ENCODE results near the gene MRM2.

DNA sequence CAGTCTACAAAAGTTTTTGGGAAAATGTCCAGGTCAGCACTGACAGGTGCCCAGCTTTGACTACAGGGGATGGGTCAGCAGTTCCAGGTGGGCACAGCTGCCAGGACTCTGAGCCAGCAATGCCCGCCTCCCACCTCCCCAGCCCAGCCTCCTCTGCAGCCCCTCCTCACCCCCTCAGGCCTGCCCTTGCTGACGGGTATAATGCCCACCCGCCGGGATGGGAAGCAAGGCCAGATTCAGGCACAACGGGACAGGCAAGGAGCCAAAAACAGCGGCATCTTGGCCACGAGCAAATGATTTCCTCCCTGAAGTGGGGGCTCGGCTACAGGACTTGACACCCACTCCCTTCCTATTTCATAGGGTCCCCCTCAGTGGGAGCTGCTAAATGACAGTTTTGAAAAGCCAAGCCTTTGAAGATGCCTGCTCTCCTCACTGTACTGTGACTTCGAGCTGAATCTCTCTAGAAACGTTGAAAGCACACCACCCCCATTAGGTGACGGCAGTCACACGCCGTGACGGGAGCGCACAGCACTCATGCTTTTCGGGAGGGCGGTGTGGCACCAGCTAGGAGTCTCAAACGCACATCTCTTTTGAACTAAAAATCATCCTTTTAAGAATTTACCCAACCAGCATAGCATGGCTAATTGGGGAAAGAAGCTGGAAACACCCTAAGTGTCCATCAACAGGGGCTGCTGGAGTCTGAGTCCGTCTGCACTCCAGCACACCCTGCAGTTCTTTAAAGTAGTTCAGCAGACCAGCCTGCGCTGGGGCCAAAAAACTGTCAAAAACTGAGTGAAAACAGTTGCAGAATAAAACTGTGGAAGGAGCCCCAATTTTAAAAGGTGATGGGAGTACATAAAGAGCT lies 38.9 kb downstream of the MRM2 start:
- TF ChIP-seq, protein P1, sequence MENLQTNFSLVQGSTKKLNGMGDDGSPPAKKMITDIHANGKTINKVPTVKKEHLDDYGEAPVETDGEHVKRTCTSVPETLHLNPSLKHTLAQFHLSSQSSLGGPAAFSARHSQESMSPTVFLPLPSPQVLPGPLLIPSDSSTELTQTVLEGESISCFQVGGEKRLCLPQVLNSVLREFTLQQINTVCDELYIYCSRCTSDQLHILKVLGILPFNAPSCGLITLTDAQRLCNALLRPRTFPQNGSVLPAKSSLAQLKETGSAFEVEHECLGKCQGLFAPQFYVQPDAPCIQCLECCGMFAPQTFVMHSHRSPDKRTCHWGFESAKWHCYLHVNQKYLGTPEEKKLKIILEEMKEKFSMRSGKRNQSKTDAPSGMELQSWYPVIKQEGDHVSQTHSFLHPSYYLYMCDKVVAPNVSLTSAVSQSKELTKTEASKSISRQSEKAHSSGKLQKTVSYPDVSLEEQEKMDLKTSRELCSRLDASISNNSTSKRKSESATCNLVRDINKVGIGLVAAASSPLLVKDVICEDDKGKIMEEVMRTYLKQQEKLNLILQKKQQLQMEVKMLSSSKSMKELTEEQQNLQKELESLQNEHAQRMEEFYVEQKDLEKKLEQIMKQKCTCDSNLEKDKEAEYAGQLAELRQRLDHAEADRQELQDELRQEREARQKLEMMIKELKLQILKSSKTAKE (IDR thresholded peaks at IDR 0.05; ENCODE audit: low read depth, poor library complexity, severe bottlenecking): no peak
- no peak for TF ChIP-seq SREBF2 (IDR thresholded peaks at IDR 0.05; ENCODE audit: low read length)
- TF ChIP-seq, protein P2, sequence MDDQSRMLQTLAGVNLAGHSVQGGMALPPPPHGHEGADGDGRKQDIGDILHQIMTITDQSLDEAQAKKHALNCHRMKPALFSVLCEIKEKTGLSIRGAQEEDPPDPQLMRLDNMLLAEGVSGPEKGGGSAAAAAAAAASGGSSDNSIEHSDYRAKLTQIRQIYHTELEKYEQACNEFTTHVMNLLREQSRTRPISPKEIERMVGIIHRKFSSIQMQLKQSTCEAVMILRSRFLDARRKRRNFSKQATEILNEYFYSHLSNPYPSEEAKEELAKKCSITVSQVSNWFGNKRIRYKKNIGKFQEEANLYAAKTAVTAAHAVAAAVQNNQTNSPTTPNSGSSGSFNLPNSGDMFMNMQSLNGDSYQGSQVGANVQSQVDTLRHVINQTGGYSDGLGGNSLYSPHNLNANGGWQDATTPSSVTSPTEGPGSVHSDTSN (IDR thresholded peaks at IDR 0.05; ENCODE audit: insufficient replicate concordance, low read depth, low read length): no peak
